Measurements from ENCODE around the gene GSTM3.
"Not testable (repeated sequence)": the region's sequence is repeated elsewhere in the genome, so short reads cannot be mapped to it uniquely, and the experiment has no call there.

Gene GSTM3

GRCh38 chr1:109773900-109774485 lies 33.2 kb upstream of the GSTM3 start:
- FAIRE-seq, result no peak

- no peak for FAIRE-seq
These were observed 32.5 kb upstream of the GSTM3 start for GRCh38 chr1:109773203-109773899.

- FAIRE-seq, result no peak
These were observed 31.9 kb upstream of the GSTM3 start for GRCh38 chr1:109772658-109773202.

GRCh38 chr1:109771712-109772657 lies 31.1 kb upstream of the GSTM3 start:
- FAIRE-seq, result no peak

GRCh38 chr1:109770331-109771095 lies 29.7 kb upstream of the GSTM3 start:
- no peak for FAIRE-seq

GRCh38 chr1:109769330-109770078 lies 28.7 kb upstream of the GSTM3 start:
- FAIRE-seq, result no peak

- FAIRE-seq, result no peak
These were observed 28.0 kb upstream of the GSTM3 start for GRCh38 chr1:109768820-109769219.

GRCh38 chr1:109768335-109768650 lies 27.5 kb upstream of the GSTM3 start:
- FAIRE-seq, result no peak

- no peak for FAIRE-seq
These were observed 26.9 kb upstream of the GSTM3 start for GRCh38 chr1:109767637-109768334.

GRCh38 chr1:109766991-109767636 lies 26.3 kb upstream of the GSTM3 start:
- FAIRE-seq, result not testable (repeated sequence)

- no peak for FAIRE-seq
These were observed 25.2 kb upstream of the GSTM3 start for GRCh38 chr1:109765896-109766615.

- no peak for FAIRE-seq
These were observed 24.6 kb upstream of the GSTM3 start for GRCh38 chr1:109765483-109765815.

GRCh38 chr1:109764561-109765482 lies 24.0 kb upstream of the GSTM3 start:
- FAIRE-seq, result no peak

- FAIRE-seq, result no peak
These were observed 23.0 kb upstream of the GSTM3 start, which contains the start of gene EPS8L3 for GRCh38 chr1:109763646-109764415. Gene EPS8L3 (minus strand): TSS chr1:109763923. CDS start chr1:109761749, 2,174 bp downstream.

- no peak for FAIRE-seq
These were observed 22.2 kb upstream of the GSTM3 start for GRCh38 chr1:109762821-109763645.

GRCh38 chr1:109762039-109762585 lies 21.3 kb upstream of the GSTM3 start:
- no peak for FAIRE-seq

Data from islet of Langerhans (tissue), 1 donor.